Measurements from ENCODE around the gene VAMP8.
"Not testable (repeated sequence)": the region's sequence is repeated elsewhere in the genome, so short reads cannot be mapped to it uniquely, and the experiment has no call there.

VAMP8 gene

DNA sequence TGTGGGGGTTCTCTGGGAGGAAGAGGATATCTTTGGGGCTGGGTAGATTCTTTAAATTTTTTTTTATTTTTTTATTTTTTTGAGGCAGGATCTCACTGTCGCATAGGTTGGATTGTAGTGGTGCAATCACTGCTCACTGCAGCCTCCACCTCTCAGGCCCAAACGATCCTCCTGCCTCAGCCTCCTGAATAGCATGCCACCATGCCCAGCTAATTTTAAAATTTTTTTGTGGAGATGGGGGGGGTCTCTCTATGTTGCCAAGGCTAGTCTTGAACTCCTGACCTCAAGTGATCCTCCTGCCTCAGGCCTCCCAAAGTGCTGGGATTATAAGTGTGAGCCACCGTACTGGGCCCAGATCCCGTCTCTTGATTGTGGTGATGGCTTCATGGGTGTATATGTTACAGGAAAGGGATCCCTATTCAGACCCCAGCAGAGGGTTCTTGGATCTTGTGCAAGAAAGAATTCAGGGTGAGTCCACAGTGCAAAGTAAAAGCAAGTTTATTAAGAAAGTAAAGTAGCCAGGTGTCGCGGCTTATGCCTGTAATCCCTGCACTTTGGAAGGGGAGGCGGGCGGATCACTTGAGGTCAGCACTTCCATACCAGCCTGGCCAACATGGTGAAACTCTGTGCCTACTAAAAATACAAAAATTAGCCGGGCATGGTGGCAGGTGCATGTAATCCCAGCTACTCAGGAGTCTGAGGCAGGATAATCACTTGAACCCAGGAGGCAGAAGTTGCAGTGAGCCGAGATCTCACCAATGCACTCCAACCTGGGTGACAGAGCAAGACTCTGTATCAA, 36.5 kb downstream of the VAMP8 start:
- H3K79me2 ChIP-seq (ENCODE audit: low read length): peaks cover 45% of the 10 kb centered on the region

GRCh38 chr2:85614757-85615156, 37.4 kb downstream of the VAMP8 start:
- H4K20me1 ChIP-seq (ENCODE audit: insufficient read depth, low read length); H3K9me2 ChIP-seq (replicated peaks; ENCODE audit: insufficient read depth, low read length); H3K4me2 ChIP-seq (ENCODE audit: low read depth, low read length); H3K9me3 ChIP-seq (replicated peaks; ENCODE audit: insufficient read depth, low read length); DNase-seq; H3K9ac ChIP-seq (ENCODE audit: low read length); H3K4me3 ChIP-seq (ENCODE audit: low read length); H3K27ac ChIP-seq (ENCODE audit: low read length); H3F3A ChIP-seq (ENCODE audit: insufficient read depth, low read length); H3K4me1 ChIP-seq (ENCODE audit: low read length); H2AFZ ChIP-seq (ENCODE audit: low read length); H3K36me3 ChIP-seq (replicated peaks; ENCODE audit: insufficient read depth, low read length); H3K27me3 ChIP-seq (replicated peaks; ENCODE audit: insufficient read depth, low read length): not testable (repeated sequence)
- H3K79me2 ChIP-seq (ENCODE audit: low read length): peaks cover 53% of the 10 kb centered on the region

More for the DNA sequence above, 36.5 kb downstream of the VAMP8 start:
- Histone ChIP-seq H3F3A (ENCODE audit: insufficient read depth, low read length) (peaks cover 4% of the 10 kb centered on the region; the same call in 1 of the 2 replicates), H3K9me3 (replicated peaks; ENCODE audit: insufficient read depth, low read length) (no peaks in the 10 kb centered on the region), H3K4me1 (ENCODE audit: low read length) (peaks cover 8% of the 10 kb centered on the region), H3K9me2 (replicated peaks; ENCODE audit: insufficient read depth, low read length) (no peaks in the 10 kb centered on the region), H3K27me3 (replicated peaks; ENCODE audit: insufficient read depth, low read length) (no peaks in the 10 kb centered on the region), H4K20me1 (ENCODE audit: insufficient read depth, low read length) (no peaks in the 10 kb centered on the region), H3K4me3 (ENCODE audit: low read length) (no peak overlapping the region), H3K9ac (ENCODE audit: low read length) (no peak overlapping the region), H3K4me2 (ENCODE audit: low read depth, low read length) (no peak overlapping the region), H3K27ac (ENCODE audit: low read length) (no peak overlapping the region), H2AFZ (ENCODE audit: low read length) (no peak overlapping the region), H3K36me3 (replicated peaks; ENCODE audit: insufficient read depth, low read length) (no peaks in the 10 kb centered on the region)
- TF ChIP-seq EZH2 (optimal IDR thresholded peaks at IDR 0.05; ENCODE audit: low read depth, low read length) (no peak), EZH2phosphoT487 (IDR thresholded peaks at IDR 0.05; ENCODE audit: low read length) (no peak)
- TF ChIP-seq, protein P1, sequence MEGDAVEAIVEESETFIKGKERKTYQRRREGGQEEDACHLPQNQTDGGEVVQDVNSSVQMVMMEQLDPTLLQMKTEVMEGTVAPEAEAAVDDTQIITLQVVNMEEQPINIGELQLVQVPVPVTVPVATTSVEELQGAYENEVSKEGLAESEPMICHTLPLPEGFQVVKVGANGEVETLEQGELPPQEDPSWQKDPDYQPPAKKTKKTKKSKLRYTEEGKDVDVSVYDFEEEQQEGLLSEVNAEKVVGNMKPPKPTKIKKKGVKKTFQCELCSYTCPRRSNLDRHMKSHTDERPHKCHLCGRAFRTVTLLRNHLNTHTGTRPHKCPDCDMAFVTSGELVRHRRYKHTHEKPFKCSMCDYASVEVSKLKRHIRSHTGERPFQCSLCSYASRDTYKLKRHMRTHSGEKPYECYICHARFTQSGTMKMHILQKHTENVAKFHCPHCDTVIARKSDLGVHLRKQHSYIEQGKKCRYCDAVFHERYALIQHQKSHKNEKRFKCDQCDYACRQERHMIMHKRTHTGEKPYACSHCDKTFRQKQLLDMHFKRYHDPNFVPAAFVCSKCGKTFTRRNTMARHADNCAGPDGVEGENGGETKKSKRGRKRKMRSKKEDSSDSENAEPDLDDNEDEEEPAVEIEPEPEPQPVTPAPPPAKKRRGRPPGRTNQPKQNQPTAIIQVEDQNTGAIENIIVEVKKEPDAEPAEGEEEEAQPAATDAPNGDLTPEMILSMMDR (IDR thresholded peaks at IDR 0.05; ENCODE audit: low read length): no peak
- DNase-seq: no peak

- Histone ChIP-seq H2AFZ (ENCODE audit: low read length) (0 out of 2 replicates have a peak overlapping the region, but pooled peaks have one; percentile 92), H4K20me1 (ENCODE audit: insufficient read depth, low read length) (0 out of 2 replicates have a peak, but pooled peaks cover 6% of the 10 kb centered on the region), H3K4me3 (ENCODE audit: low read length) (no peak overlapping the region), H3K36me3 (replicated peaks; ENCODE audit: insufficient read depth, low read length) (no peaks in the 10 kb centered on the region; the same call in 1 of the 2 replicates), H3K79me2 (ENCODE audit: low read length) (peaks cover 56% of the 10 kb centered on the region), H3K27me3 (replicated peaks; ENCODE audit: insufficient read depth, low read length) (no peaks in the 10 kb centered on the region), H3F3A (ENCODE audit: insufficient read depth, low read length) (peaks cover 9% of the 10 kb centered on the region), H3K27ac (ENCODE audit: low read length) (no peak overlapping the region), H3K9ac (ENCODE audit: low read length) (no peak overlapping the region), H3K9me3 (replicated peaks; ENCODE audit: insufficient read depth, low read length) (no peaks in the 10 kb centered on the region), H3K4me2 (ENCODE audit: low read depth, low read length) (no peak overlapping the region; the same call in 1 of the 2 replicates), H3K4me1 (ENCODE audit: low read length) (peaks cover 8% of the 10 kb centered on the region), H3K9me2 (replicated peaks; ENCODE audit: insufficient read depth, low read length) (no peaks in the 10 kb centered on the region)
- TF ChIP-seq, protein P1 (IDR thresholded peaks at IDR 0.05; ENCODE audit: low read length): no peak
- TF ChIP-seq EZH2phosphoT487 (IDR thresholded peaks at IDR 0.05; ENCODE audit: low read length): no peak
- TF ChIP-seq EZH2 (optimal IDR thresholded peaks at IDR 0.05; ENCODE audit: low read depth, low read length): no peak
- DNase-seq: no peak
Measured at GRCh38 chr2:85615413-85615728, 38.0 kb downstream of the VAMP8 start.

- DNase-seq; H3K27ac ChIP-seq (ENCODE audit: low read length); H3K9ac ChIP-seq (ENCODE audit: low read length); H4K20me1 ChIP-seq (ENCODE audit: insufficient read depth, low read length); H3K9me2 ChIP-seq (replicated peaks; ENCODE audit: insufficient read depth, low read length); H3K27me3 ChIP-seq (replicated peaks; ENCODE audit: insufficient read depth, low read length); H2AFZ ChIP-seq (ENCODE audit: low read length); H3K9me3 ChIP-seq (replicated peaks; ENCODE audit: insufficient read depth, low read length); H3K4me3 ChIP-seq (ENCODE audit: low read length); H3K4me1 ChIP-seq (ENCODE audit: low read length); H3K36me3 ChIP-seq (replicated peaks; ENCODE audit: insufficient read depth, low read length); H3F3A ChIP-seq (ENCODE audit: insufficient read depth, low read length): not testable (repeated sequence)
- Histone ChIP-seq H3K79me2 (ENCODE audit: low read length) (peaks cover 60% of the 10 kb centered on the region), H3K4me2 (ENCODE audit: low read depth, low read length) (peak overlapping the region; percentile 74; the same call in 1 of the 2 replicates)
Measured at GRCh38 chr2:85617723-85618122, 40.3 kb downstream of the VAMP8 start.

Data from MM.1S (cell line).